B cell (primary cell): Measurements from ENCODE around the gene RPL28.

ENCODE experiments used
- EZH2 ChIP-seq: IDR thresholded peaks from 2 replicates; pipeline ENCODE4 v1.6.1; 2012; ENCODE audit warnings: borderline replicate concordance, low read depth, mild to moderate bottlenecking, moderate library complexity, low read length; ENCODE audit not compliant: insufficient read depth, poor library complexity, severe bottlenecking
- TF ChIP-seq, protein P1 (sequence below): fragments of 200-600 bp; IDR thresholded peaks from one replicate; pipeline ENCODE4 v1.8.0; 2022; ENCODE audit warnings: antibody characterized with exemption, mild to moderate bottlenecking

DNA sequence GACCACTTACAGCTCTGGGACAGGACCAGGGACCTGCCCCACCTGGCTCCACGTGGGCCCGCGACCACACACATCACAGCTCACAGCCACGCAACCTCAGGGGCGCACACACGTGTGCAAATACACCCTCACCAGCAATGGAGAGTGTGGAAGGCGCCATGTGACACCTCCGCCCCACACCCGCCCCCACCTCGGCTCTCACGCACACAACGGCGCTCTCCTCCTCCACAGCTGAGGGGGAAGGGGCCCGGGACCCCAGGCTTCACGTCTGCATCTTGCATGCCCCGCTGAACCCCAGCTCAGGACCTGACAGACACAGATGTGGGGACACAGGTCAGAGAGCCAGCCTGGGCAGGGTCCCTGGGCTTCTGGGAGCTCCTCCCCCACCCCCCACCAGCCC lies 63.7 kb downstream of the RPL28 start:
- TF ChIP-seq, protein P1, sequence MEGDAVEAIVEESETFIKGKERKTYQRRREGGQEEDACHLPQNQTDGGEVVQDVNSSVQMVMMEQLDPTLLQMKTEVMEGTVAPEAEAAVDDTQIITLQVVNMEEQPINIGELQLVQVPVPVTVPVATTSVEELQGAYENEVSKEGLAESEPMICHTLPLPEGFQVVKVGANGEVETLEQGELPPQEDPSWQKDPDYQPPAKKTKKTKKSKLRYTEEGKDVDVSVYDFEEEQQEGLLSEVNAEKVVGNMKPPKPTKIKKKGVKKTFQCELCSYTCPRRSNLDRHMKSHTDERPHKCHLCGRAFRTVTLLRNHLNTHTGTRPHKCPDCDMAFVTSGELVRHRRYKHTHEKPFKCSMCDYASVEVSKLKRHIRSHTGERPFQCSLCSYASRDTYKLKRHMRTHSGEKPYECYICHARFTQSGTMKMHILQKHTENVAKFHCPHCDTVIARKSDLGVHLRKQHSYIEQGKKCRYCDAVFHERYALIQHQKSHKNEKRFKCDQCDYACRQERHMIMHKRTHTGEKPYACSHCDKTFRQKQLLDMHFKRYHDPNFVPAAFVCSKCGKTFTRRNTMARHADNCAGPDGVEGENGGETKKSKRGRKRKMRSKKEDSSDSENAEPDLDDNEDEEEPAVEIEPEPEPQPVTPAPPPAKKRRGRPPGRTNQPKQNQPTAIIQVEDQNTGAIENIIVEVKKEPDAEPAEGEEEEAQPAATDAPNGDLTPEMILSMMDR = no peak
- no peak for TF ChIP-seq EZH2
